GM12865 (cell line): ENCODE data around the gene HMGXB3.
"Not testable (repeated sequence)": the region's sequence is repeated elsewhere in the genome, so short reads cannot be mapped to it uniquely, and the experiment has no call there.

Experiments used
- DNase-seq: peaks from one replicate; pipeline ENCODE4 v3.0.0; 2010; ENCODE audit warnings: low read depth
- H3K4me3 ChIP-seq: 2 replicates; pipeline ENCODE4 v1.5.1; 2011; ENCODE audit warnings: mild to moderate bottlenecking, low read depth, low read length, control low read depth
- TF ChIP-seq, protein P1 (sequence below): IDR thresholded peaks from 2 replicates; pipeline ENCODE4 v1.5.1; 2011; ENCODE audit warnings: low read length, control low read depth, low read depth, inconsistent platforms; ENCODE audit not compliant: insufficient read depth; ENCODE audit errors: missing control alignments

HMGXB3 gene

GRCh38 chr5:150021491-150022157, 21.1 kb downstream of the HMGXB3 start:
- no peak for DNase-seq
- H3K4me3 ChIP-seq = no peak overlapping the region
- TF ChIP-seq, protein P1, sequence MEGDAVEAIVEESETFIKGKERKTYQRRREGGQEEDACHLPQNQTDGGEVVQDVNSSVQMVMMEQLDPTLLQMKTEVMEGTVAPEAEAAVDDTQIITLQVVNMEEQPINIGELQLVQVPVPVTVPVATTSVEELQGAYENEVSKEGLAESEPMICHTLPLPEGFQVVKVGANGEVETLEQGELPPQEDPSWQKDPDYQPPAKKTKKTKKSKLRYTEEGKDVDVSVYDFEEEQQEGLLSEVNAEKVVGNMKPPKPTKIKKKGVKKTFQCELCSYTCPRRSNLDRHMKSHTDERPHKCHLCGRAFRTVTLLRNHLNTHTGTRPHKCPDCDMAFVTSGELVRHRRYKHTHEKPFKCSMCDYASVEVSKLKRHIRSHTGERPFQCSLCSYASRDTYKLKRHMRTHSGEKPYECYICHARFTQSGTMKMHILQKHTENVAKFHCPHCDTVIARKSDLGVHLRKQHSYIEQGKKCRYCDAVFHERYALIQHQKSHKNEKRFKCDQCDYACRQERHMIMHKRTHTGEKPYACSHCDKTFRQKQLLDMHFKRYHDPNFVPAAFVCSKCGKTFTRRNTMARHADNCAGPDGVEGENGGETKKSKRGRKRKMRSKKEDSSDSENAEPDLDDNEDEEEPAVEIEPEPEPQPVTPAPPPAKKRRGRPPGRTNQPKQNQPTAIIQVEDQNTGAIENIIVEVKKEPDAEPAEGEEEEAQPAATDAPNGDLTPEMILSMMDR = no peak

- TF ChIP-seq, protein P1 = no peak
- H3K4me3 ChIP-seq = no peak overlapping the region
- no peak for DNase-seq
These were observed 21.6 kb downstream of the HMGXB3 start for GRCh38 chr5:150022158-150022531.

DNA sequence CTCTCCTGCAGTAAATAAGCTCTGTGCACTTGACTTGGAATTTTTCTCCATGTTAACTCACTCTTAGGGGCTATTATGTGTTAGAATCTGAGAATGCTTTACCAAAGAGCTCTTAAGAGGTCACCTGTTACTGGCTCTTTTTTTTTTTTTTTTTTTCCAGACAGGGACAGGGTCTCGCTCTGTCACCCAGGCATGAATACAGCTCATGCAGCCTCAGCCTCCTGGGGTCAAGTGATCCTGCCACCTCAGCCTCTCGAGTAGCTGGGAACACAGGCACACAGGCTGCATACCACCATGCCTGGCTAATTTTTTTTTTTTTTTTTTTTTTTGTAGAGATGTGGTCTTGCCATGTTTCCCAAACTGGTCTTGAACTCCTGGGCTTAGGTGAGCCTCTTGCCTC, 22.1 kb downstream of the HMGXB3 start:
- TF ChIP-seq, protein P1 = no peak
- DNase-seq = no peak
- no peak overlapping the region for H3K4me3 ChIP-seq

GRCh38 chr5:150023136-150023535, 22.6 kb downstream of the HMGXB3 start:
- no peak overlapping the region for H3K4me3 ChIP-seq
- DNase-seq = no peak
- TF ChIP-seq, protein P1 = no peak

GRCh38 chr5:150024346-150024984, 23.9 kb downstream of the HMGXB3 start:
- no peak overlapping the region for H3K4me3 ChIP-seq

GRCh38 chr5:150026682-150027172, 26.2 kb downstream of the HMGXB3 start:
- no peak for DNase-seq
- TF ChIP-seq, protein P1 = no peak
- H3K4me3 ChIP-seq = no peak overlapping the region

More at GRCh38 chr5:150024346-150024984, 23.9 kb downstream of the HMGXB3 start:
- no peak for DNase-seq
- TF ChIP-seq, protein P1 = no peak

- DNase-seq = not testable (repeated sequence)
These were observed 27.5 kb downstream of the HMGXB3 start for GRCh38 chr5:150028047-150028446.

More at GRCh38 chr5:150028047-150028446, 27.5 kb downstream of the HMGXB3 start:
- H3K4me3 ChIP-seq = not testable (repeated sequence)
